ENCODE results near the gene ZSCAN20.

DNA sequence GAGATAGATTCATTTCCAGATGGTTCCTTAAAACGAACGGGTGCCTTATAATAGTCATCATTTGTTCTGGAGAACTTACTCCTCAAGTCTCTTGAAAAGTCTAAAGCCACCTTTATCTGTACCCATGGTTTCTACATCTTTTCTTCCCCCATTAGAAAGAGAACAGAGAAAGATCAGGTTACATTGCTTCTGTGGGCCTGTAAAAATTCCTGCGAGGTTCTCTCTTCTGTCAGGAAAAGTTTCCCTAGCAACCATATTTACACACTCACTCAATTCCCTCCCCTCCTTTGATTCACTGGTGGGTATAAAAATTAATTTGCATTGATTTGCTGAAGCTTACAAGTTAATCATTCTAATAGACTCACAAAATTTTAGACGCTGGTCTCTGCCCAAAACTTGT, 48.2 kb upstream of the ZSCAN20 start:
- TF ChIP-seq, protein P1, sequence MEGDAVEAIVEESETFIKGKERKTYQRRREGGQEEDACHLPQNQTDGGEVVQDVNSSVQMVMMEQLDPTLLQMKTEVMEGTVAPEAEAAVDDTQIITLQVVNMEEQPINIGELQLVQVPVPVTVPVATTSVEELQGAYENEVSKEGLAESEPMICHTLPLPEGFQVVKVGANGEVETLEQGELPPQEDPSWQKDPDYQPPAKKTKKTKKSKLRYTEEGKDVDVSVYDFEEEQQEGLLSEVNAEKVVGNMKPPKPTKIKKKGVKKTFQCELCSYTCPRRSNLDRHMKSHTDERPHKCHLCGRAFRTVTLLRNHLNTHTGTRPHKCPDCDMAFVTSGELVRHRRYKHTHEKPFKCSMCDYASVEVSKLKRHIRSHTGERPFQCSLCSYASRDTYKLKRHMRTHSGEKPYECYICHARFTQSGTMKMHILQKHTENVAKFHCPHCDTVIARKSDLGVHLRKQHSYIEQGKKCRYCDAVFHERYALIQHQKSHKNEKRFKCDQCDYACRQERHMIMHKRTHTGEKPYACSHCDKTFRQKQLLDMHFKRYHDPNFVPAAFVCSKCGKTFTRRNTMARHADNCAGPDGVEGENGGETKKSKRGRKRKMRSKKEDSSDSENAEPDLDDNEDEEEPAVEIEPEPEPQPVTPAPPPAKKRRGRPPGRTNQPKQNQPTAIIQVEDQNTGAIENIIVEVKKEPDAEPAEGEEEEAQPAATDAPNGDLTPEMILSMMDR (IDR thresholded peaks at IDR 0.05), result no peak
- no peak for TF ChIP-seq EZH2 (IDR thresholded peaks at IDR 0.05)
- TF ChIP-seq EZH2phosphoT487 (IDR thresholded peaks at IDR 0.05), result no peak
